ENCODE measurements around the gene CHIT1.

The CHIT1 gene

DNA sequence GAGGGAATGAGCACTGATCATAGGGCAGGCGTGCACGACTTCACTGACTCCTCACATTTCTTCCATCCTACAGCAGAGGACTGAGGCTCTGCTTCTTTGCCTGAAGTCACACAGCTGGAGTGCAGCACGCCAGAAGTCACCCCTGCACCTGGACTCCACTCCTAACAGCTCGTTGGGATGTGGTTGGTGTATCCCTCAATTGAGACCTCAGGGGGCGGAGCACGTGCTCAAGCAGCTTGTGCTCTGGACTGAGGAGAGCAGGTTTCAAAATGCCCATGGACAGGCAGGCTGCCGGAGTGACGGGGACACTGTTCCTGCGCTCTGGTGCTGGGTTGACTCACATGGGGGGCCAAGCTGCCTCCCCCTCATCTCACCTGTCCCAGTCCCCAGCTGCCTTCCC lies 13.9 kb downstream of the CHIT1 start:
- no peak for DNase-seq

DNA sequence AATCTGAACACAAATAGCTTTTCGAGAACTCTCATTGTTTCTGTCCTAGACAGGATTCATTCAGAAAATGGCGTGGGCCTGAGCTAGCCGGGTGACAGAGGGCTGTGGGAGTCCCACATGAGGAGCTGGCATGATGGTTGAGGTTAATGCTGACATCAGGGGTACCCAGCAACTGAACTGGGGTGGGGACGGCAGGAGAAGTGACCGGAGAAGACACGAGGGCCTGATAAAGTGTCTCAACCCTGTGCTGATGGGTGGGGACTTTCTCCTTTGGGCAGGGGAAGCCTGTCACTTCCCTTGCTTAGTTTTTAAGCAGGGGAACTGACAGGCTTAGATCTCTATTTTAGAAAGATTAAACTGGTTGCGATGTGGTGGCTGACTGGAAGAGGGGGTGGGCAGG lies 14.6 kb downstream of the CHIT1 start:
- no peak for DNase-seq

DNA sequence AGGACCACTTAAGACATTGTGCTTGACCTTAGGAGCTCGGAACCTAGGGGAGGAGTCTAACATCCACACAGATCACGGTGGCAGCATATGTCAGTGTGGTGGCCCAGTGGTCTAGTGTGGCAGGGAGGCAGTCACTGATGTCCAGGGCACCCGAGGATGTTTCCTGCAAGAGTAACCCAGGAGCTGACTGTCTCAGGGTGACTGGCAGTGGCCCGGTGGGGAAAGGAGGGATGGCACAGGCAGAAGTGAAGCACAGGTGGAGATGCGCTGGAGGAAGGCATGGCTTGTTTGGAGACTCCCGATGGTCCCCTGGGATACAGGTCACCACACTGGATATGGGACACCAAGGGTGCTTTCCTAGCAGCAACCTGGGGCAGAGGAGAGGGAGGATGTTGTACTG lies 16.3 kb downstream of the CHIT1 start:
- DNase-seq: no peak

DNA sequence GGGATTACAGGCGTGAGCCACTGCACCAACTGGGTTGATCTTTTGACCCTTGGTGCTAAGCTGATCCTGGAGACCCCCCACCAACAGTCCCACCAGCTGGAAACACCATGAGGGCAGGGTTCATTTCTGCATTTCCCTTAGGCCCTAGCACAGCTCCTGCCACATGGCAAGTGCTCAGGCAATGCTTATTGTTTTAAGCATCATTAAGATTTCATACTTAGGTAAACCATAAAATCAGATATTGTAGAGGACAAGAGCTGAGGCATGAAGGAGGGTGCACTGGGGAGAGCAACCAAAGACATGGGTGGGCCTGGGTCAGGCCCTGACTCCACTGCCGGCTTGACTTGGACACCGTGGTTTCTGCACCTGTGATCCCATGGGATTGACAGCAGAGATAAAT lies 17.7 kb downstream of the CHIT1 start:
- DNase-seq: no peak

DNA sequence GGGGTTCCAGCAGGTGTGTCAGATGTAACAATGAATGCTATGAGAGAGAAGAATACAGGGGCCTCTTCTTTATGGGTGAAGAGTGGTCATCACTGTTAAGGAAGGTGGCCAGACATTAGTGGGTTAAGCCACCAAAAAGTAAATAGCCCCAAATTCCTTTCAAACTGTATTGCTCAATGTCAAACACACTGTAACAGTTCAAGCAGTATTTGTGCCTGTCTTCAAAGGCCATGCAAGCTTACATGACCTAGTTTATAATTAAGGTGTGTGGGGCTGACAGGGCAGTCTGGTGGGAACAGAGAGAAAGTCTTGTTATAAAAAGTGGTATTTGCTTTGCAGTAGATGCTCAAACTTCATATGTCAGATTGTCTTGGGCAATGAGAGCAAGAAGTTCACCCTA lies 18.5 kb downstream of the CHIT1 start:
- DNase-seq: no peak

DNA sequence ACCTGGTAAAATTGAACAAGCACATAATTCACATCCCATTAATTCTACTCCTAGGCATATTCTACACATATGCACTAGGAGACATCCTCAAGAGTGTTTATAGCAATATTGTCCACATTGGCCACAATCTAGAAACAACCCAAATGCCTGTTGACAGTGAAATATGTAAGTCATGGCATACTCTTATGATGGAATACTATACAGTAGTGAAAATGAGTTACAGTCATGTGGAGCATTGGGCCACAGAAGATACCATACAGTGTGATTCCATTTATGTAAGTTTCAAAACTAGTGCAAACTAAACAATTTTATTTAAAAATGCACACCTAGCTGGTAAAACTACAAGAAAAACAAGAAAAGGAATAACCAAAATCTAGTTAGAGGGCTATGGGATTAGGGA lies 19.1 kb downstream of the CHIT1 start:
- DNase-seq: no peak

DNA sequence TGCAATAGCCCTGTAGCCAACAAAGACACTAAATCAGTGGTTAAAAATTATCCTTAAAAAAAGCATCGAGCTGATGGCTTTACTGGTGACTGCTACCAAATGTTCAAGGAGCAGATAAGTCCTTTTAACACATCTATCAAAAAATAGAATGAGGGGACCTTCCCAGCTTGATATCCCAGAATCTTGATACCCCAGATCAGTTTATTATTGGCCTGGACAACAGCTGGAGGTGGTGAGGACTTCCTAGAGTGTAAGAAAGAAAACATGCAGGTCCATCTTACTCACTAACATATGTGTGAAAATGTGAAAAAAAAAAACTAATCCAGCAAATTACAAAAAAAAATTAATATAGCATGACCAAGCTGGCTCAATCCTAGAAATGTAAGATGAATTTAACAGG lies 21.3 kb downstream of the CHIT1 start:
- no peak for DNase-seq

DNA sequence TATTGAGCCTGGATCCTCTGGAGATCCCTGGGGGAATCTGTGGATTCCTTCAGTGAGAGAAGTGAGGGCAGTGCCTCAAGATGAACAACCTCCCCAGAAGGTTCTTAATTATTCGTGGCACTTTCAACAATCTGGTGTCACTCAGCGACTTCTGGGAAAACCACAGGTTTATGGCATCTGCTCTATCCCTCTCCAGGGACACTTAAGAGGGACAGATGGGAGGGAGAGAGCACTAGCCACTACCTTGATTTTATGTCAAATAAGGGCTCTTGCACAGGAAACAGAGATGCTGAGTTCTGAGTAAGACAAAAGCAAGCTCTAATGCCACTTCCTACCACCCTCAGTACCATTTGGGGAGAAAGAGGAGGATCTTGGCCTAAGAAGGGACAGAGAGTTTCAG lies 21.7 kb downstream of the CHIT1 start:
- no peak for DNase-seq

DNA sequence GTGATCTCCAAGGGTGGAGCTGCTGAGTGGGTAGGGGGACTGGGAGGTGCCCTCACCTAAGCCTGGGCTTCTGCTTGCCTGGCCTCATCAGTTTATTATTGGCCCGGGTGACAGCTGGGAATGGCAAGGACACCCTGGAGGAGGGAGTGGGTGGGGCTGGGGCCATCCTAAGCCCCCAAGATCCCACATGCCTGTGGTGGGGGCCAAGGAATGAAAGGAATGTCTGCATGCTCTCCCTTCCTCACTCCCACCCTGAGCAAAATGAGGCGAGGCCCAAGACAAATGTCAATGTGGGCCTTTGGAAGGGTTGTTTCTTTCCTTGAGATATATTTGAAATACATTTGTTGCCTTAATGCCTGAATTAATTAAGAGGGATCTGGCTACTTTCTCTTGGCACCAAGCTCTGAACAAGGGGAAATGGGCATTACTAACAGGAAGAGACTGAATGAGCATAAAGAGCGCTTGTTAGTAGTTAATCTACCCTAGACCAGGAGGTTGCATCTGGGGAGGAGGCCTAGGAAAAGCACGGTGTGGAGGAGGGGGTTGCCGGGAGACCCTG lies 23.3 kb downstream of the CHIT1 start:
- DNase-seq: no peak

DNA sequence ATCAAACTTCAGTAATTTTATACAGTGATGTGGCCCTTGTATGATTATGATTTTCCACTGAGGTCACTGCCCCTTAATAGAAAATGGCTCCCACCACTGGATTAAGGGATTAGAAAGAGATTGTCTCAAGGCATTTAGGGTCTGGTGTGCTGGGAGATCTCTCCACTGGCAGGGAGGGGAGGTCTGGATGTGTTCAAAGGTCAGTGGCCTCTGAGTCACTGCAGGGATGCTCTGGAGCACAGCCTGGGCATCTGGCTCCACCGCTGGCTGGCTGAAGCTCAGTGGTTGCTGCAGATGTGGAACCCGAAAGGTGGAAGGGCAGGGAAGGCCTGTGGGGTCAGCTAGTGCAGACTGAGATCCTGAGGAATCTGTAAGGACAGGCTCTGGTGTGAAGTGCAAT lies 24.7 kb downstream of the CHIT1 start:
- DNase-seq: no peak

DNA sequence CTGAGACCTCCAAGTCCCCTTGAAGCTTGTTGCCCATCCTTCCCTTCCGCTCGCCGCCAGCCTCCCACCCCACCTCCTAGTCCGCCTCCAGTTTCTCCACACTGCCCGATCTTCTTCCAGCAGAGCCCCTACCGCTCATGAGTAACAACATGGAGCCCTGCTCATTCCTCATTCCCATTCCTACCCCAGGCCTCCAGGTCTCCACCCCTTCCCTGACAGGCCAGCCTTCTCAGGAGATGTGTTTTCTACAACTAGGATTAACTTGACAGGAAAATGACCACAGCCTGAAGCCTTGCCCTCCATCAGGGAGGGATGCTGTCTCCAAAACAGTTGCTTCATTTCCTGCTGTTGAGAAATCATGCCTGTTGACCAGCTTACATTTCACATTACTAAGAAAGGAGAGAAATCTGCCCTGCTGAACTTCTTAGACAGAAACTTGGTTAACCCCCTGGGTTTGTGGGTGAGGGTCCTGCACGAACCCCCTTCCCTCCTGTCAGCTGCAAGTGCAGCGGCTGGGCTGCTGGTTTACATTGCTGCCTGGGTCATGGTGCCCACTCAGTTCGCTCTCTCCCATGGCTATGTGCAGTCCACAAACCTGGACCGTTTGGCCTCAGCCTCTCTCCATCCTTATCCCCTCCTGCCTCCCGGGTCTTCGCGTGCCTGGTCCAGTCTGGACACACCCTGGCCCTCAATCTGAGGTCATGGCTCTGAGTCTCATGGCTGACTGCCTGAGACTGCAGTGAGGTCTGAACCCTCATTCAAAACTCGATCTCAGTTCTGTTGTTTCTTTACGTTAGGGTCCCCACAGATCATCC lies 26.8 kb downstream of the CHIT1 start:
- DNase-seq: no peak

DNA sequence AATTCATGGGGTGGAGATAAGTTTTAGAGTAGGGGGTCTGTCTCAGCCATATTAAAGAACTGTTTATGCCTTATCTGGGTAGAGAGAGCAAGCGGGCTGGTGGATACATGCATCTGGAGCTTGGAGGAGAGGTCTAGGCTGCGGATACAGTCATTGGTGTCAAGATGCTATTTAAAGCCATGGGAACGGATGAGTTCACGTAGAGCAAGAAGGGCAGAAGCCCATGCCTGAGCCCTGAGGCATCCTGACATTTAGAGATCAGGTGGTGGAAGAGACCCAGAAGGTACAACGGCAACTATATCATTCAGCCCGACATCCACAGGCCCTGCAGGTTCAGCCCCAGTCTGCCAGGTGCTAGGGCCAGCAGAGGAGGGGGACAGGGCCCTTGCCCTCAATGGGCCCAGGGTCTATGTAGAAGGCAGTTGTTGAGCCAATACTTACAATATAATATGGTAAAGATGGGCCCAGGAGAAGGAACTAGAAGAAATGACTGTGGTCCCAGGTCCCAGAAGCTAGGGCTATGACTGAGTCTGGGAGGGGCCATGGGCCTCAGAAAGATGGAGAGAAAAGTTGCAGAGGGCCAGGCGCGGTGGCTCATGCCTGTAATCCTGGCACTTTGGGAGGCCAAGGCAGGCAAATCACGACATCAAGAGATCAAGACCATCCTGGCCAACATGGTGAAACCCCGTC lies 27.8 kb downstream of the CHIT1 start:
- DNase-seq: no peak

DNA sequence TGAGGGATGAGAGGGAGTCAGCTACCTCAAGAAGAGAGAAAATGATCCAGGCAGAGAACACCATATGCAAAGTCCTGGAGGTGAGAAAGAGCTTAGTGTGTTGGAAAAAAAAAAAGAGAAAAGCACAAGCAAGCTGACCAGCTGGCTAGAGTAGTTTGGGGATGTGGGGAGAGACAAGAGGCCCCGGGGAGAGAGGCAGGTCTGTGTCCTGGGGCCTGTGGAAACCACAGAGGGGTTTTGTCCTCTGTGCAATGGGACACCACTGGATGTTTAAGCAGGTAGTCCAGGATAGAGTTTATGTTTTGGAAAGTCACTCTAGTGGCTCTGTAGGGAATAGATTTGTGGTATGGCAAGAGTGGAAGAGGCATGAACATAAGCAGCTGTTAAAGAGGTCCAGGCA lies 28.6 kb downstream of the CHIT1 start:
- DNase-seq: no peak

DNA sequence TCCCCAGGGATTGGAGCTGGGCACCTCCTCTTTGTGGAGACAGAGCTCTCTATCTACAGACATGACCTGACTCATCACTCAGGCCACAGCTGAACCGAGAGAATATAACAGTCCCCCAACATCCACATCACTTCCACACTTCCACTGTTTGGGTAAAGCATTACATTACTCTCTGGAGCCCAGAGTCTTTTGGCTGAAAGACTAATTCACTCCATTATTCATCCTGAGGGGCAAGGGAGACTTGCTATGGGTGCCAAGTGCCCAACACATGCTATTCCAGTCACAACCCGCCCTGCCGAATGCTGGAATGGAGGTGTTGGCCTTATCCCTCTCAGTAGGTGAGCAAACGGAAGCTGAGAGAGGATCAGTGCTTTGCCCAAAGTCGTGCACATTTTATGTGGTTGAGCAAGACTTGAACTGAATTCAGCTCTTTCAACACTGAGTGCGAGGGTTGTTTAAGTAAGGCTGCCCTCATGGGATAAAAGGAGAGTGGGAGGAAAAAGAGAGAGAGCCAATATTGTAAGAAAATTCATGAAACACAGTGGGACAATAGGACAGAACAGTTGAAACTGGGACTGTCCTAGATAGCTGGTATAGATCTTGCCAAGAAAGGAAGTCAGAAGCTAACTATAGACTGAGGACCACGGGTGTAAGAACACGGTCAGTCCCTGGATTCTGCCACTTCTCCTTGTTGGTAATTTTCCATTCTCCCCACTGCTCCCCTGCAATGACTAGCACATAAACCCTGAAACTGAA lies 29.5 kb downstream of the CHIT1 start:
- no peak for DNase-seq

DNA sequence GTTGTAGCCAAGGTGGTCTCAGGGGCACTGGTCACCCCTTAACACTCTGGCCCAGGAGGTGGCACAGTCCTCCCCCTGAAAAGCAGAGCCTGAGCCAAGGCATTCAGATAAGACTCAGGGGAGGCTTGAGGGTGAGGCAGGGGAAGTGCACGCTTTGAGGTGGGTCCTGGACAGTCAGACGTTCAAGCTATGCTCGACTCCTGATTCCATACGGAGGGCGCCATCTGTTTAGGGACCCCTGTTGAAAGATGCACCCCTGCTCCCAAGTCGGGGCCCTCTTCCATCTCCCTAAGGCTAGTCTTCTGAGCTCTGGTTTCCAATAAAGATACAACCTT lies 30.0 kb downstream of the CHIT1 start:
- DNase-seq: no peak

DNA sequence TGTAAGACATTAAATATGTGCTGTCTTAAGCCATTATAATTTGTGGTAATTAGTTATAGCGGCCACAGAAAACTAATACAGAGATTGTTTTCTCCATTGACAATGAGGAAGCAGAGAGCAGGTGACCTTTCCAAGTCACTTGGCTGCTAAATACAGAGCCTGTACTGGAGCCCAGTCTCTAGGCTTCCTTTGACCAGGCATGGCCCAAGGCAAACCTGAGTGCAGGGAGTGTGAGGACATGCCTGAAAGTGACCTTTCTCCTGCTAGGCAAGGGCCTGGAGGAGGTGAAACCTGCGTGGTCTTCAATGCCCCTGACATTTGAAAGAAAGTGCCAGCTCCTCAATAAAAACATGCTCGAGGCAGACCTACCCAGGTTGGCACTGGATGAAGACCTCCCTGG lies 30.5 kb downstream of the CHIT1 start:
- no peak for DNase-seq

DNA sequence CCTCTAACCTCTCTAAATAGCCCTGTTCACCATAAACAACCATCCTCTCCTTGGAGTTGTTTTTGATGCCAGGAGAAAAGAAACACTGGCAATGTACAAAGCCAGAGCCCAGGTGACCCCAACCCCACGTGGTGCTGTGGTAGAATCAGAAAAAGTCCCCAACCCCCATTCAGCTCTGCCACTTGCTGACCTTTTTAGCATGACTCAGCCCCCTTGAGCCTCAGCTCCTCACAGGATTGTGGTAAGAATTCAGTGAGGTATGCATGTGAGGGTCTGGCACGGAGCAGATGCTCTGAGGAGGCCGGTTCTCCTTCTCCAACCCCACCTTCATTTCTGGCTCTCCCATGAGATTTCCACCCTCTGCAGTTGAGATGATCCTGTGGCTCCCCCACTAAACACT lies 31.8 kb downstream of the CHIT1 start:
- no peak for DNase-seq

DNA sequence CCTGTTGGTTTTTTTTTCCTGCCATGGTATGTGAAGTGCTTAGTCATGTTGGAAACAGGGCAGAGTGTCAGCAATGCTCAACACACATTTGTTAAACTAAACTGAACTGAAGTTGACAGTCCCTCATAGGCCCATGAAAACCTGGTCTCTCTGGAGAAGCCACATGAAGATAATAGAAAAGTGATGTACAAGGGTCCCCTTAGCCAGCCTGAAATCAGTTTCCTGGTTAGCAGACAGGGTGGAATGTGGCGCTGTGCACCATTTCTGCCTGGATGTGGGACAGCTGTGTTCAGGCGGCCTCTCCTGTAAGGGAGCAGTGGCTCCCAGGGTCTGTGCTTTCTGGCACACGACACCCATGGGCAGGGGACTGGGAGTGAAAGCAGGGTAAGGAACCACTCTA lies 33.1 kb downstream of the CHIT1 start:
- no peak for DNase-seq

DNA sequence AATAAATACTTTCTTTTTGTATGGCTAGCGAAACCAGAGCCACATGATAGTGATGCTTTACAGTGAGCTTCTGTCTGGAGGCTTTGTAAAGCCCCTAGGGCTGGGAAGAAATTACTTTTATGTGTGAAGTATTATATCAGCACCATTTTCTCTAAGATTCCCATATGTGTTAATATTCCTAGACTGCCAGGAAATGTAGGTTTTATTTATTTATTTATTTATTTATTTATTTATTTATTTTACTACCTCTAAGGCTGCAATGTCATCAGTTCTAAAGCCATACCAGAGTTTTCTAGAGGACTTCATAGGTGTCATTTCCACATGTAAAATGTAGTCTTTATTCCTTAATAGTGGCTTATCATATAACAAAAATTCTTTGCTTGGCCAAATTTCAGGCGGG lies 38.5 kb downstream of the CHIT1 start:
- no peak for DNase-seq

DNA sequence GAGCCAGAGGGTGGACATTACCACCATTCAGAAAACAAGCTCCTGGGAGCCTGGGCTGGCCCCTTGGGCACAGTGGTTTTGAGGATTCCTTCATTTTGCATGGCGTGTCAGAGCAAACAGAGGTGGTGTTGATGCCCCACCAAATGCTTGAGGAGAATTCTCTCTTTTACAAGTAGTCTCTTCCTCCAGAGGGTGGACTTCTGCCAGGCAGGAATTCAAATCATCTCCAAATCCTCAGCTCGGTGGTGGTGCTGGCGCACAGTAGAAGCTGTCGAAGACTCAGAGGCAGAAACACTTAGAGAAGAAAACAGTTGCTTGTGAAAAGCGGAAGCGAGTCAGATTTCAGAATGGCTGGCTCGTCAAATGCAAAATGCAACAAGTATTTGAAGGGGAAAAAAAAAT lies 39.5 kb downstream of the CHIT1 start:
- DNase-seq: no peak

DNA sequence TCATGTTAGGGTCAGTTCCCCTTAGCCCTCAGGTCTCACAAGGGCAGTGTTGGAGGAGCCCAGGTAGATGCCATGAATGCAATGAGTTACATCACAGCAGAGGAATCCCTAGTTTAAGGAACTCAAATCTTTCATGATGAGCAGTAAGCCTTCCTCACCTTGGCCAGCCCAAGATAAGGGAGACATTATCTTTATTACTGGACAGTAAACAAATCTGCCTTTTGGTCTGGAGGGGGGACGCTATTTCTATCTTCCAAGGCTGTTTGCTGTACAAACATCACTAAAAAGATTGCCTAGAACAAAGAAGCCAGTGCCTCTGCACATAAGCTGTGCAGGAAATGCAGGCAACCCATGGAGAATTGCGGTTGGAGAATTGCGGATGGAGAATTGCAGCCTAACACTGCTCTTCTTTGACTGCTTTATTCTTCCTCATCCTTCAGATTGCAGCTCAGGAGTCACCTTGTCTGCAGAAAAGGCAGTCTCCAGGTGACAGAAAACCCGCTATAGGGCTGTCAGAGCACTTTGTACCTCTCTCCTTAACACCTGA lies 40.7 kb downstream of the CHIT1 start:
- DNase-seq: no peak

DNA sequence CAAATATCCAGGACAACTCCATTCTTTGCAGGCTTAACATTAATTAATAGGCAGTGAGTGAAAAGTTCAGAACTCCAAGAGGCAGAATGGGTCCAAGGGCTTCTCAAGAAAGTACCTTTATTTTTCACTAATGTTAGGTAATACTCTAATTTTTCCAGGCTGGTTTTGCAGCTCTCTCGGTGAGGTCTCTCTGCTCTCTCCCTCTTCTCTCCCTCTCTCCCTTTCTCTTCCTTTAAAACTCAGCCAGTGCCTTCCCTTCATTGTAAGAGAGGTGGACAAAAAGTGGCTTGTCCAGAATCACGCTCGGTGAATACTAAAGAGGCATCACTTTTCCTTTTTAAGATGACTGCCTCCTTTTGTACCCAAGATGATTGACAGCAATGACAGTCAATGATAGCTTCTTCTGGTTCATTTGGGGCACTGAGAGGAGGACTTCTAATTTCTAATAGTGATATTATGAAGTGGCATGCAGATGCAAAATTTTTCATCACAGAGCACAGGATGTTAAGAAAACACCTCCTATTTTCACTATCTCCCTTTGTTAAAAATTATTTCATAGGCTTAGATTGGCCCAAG lies 41.7 kb downstream of the CHIT1 start:
- no peak for DNase-seq

DNA sequence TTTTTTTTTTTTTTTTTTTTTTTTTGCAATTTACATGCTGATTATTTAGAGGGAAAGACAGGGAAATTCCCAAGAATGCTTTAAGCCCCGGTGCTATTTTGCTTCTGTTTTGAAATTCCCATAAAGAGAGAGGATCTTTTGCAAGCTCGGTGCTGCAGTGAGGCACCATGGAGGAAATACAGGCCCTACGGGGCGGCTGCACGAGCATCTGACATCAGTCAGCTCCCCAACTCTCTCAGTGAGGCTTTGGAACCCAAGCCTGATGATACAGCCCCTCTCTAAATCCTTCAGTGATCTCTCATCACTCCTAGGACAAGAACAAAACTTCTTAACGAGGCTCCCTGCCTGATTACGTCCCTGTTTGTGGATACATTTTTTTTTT lies 42.2 kb downstream of the CHIT1 start:
- no peak for DNase-seq

All from NCI-H1092 (cell line).